Transverse colon (tissue), 4 donors: Measurements from ENCODE around the gene ARHGEF25. TPM values are rescaled to one million over a fixed set of nuclear protein-coding genes. Genes with fewer than 3 reads are reported as not detected.

Experiments used
- DNase-seq: peaks from one replicate; pipeline ENCODE4 v3.0.0-alpha.2; 2019
- H3K27ac ChIP-seq, 4 donors: fragments of 200-600 bp; sonication (generic); 2 replicates each; pipeline ENCODE4 v1.5.1; 2016 to 2018; ENCODE audit warnings: inconsistent platforms in 4 of 4
- H3K27me3 ChIP-seq: fragments of 200-600 bp; sonication (generic); 2 replicates; pipeline ENCODE4 v1.5.1; 2017; ENCODE audit warnings: inconsistent platforms
- H3K36me3 ChIP-seq, 4 donors: fragments of 200-600 bp; sonication (generic); 2 replicates each; pipeline ENCODE4 v1.5.1; 2017 to 2019; ENCODE audit warnings: inconsistent platforms in 4 of 4
- H3K4me1 ChIP-seq, 4 donors: fragments of 200-600 bp; sonication (generic); 2 replicates each; pipeline ENCODE4 v1.5.1; 2017 to 2020; ENCODE audit warnings: inconsistent platforms in 4 of 4
- H3K4me3 ChIP-seq, 4 donors: fragments of 200-600 bp; sonication (generic); 1 replicate in 1 of 4; 2 replicates in 3 of 4; pipeline versions ENCODE4 v1.5.1 to v1.6.1; 2017 to 2019; ENCODE audit warnings: inconsistent platforms in 4 of 4
- H3K9me3 ChIP-seq, 2 donors: fragments of 200-600 bp; sonication (generic); 2 replicates each; pipeline ENCODE4 v1.5.1; 2017 to 2019; ENCODE audit warnings: inconsistent platforms in 2 of 2
- EP300 ChIP-seq: sonication (generic); formaldehyde crosslinking; IDR thresholded peaks from one replicate; pipeline ENCODE4 v1.6.1; 2017; ENCODE audit warnings: antibody characterized with exemption, low read depth
- POLR2A ChIP-seq: fragments of 450-650 bp; IDR thresholded peaks from one replicate; pipeline ENCODE4 v1.6.1; 2016; ENCODE audit warnings: antibody characterized with exemption, mild to moderate bottlenecking, moderate library complexity
- POLR2AphosphoS5 ChIP-seq, 3 donors: sonication (generic); formaldehyde crosslinking; IDR thresholded peaks; one replicate each; pipeline ENCODE4 v1.6.1; 2016; ENCODE audit warnings: antibody characterized with exemption in 3 of 3
- WGBS, 2 donors: methylation state at CpG; one replicate each; pipeline ENCODE4 v1.1.5; 2018; ENCODE audit warnings: low coverage in 1 of 2; 5-methylcytosine and 5-hydroxymethylcytosine counted together
- in situ Hi-C, 4 donors: fragments of 200-750 bp; cut with MboI; loops; one replicate each; pipeline versions ENCODE4 v1.15.0 to v1.15.1; 2017; ENCODE audit warnings: low sequenced_read_pairs in 3 of 4, low pct_ligation_motif_present in 1 of 4, low pct_unique_long_range_greater_than_20kb in 1 of 4
- intact Hi-C: fragments of 100-400 bp; cut with DNase I; formaldehyde crosslinking; loops from one replicate; pipeline ENCODE4 v1.15.1; 2023; ENCODE audit warnings: low total_unique reads
- total RNA-seq, 4 donors: library from RNA; depleted of rRNA; stranded (reverse); fragments of >200 nt; gene quantifications; one replicate each; pipeline ENCODE4 v1.1.0, GENCODE V29; 2016
- TF ChIP-seq, protein P1 (sequence below), 5 experiments: fragments of 200-600 bp in 3 of 5; fragments of 450-650 bp in 2 of 5; sonication (generic) in 3 of 5; IDR thresholded peaks; 1 replicate in 2 of 5; 2 replicates in 3 of 5; pipeline ENCODE4 v1.5.1; 2016 to 2017; ENCODE audit warnings: antibody characterized with exemption in 5 of 5, inconsistent platforms in 3 of 5, mild to moderate bottlenecking in 2 of 5, moderate library complexity in 1 of 5

Gene ARHGEF25
- total RNA-seq, 4 donors from 2014 or later = 6.6 to 35.9 (median 15.3) TPM

DNA sequence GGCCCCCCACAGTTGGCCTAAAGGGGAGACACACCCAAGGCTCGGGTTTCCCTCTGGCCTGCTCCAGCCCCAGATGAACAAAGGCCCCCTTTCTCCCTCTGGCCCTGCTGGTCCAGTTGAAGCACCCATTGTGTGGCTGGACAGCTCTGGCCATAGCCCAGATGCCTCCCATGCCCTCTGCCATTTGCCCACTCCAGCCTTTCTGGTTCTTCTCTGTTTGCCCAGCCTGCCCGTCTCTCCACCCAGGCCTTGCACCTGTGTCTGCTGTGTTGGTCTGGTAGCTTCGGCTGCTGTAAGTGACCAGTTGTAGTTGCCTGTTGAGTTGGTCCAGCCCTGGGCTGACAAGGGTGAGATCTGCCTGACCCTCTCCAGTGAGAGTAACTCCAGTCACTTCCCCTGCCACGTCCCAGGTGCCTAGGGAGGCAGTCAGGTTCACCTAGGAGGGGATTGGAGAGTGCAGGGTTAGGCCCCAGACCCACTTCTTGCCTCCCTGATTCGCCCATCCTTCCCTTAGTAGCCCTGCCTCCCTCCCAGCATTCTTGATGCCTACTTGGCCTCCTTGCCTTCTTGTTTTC, 18.7 kb downstream of the ARHGEF25 start:
- Histone ChIP-seq H3K27me3 (peaks cover 95% of the 10 kb centered on the region), H3K4me3 (no peak overlapping the region), H3K9me3 (no peaks in the 10 kb centered on the region), H3K36me3 (no peaks in the 10 kb centered on the region), H3K4me1 (peaks cover 10 to 26% (median 16%) of the 10 kb centered on the region in 4 donors), H3K27ac (no peak overlapping the region)
- no peak for TF ChIP-seq POLR2AphosphoS5 (IDR thresholded peaks at IDR 0.05)
- no peak for TF ChIP-seq POLR2A
- no peak for TF ChIP-seq EP300
- TF ChIP-seq, protein P1, sequence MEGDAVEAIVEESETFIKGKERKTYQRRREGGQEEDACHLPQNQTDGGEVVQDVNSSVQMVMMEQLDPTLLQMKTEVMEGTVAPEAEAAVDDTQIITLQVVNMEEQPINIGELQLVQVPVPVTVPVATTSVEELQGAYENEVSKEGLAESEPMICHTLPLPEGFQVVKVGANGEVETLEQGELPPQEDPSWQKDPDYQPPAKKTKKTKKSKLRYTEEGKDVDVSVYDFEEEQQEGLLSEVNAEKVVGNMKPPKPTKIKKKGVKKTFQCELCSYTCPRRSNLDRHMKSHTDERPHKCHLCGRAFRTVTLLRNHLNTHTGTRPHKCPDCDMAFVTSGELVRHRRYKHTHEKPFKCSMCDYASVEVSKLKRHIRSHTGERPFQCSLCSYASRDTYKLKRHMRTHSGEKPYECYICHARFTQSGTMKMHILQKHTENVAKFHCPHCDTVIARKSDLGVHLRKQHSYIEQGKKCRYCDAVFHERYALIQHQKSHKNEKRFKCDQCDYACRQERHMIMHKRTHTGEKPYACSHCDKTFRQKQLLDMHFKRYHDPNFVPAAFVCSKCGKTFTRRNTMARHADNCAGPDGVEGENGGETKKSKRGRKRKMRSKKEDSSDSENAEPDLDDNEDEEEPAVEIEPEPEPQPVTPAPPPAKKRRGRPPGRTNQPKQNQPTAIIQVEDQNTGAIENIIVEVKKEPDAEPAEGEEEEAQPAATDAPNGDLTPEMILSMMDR (IDR thresholded peaks at IDR 0.05) = no peak
- in situ Hi-C loops = loop anchor here in 2 of 4 donors (5.0 to 10.0 kb wide), 3 partner anchors 48 to 163 kb away; no protein-coding TSS in a partner anchor
- WGBS, 2 donors = 71% methylated on average over 5 of the region's 5 CpGs; no CpG with 5 or more reads in 1 of the 2 donors
- DNase-seq = no peak
- intact Hi-C loops = no loop called here

DNA sequence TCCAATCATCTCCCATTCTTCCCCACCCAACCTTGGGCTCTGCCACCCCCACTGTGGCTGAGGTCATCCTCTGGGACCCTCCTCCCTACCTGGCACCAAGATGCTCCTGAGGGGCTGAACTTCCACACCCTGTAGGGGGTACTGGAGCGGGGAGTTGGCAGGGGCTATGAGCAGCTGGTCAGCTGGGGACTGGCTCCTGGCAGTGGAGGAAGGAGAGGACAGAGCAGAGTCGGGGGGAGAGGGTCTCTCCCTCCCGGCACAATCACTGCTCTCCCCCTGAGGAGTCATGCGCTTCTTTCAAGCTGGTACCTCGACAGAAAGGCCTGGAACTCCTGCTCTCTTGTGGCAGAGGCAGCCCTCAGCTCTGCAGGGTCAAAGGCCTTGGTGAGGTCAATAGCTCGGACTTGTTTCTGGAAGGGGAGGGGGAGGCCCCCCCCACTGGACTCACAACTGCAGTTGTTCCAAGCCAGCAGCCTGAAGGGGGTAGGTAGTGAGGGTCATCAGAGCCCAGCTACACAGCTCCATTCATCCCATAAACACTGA, 19.7 kb downstream of the ARHGEF25 start:
- no peaks in the 10 kb centered on the region for H3K36me3 ChIP-seq
- in situ Hi-C loops = no loop called here

GRCh38 chr12:57631566-57632072, 20.4 kb downstream of the ARHGEF25 start:
- H3K27me3 ChIP-seq = peaks cover 92% of the 10 kb centered on the region
- intact Hi-C loops (no loop called here), in situ Hi-C loops (no loop called here)
- WGBS, 2 donors = 21% methylated on average over 26 of the region's 26 CpGs; no CpG with 5 or more reads in 1 of the 2 donors
- TF ChIP-seq, protein P1 (IDR thresholded peaks at IDR 0.05) = no peak
- no peak for TF ChIP-seq POLR2A
- no peak for TF ChIP-seq EP300
- TF ChIP-seq POLR2AphosphoS5 (IDR thresholded peaks at IDR 0.05) = no peak
- no peak overlapping the region for H3K27ac ChIP-seq
- H3K9me3 ChIP-seq = no peaks in the 10 kb centered on the region
- peak overlapping the region in 2 of 4 donors; percentile 9 to 62 for H3K4me3 ChIP-seq
- no peak for DNase-seq
- no peaks in the 10 kb centered on the region for H3K36me3 ChIP-seq
- peaks cover 10 to 26% (median 16%) of the 10 kb centered on the region in 4 donors for H3K4me1 ChIP-seq

More for the DNA sequence above, 19.7 kb downstream of the ARHGEF25 start:
- intact Hi-C loops = no loop called here
- TF ChIP-seq, protein P1 (IDR thresholded peaks at IDR 0.05) = no peak
- TF ChIP-seq POLR2AphosphoS5 (IDR thresholded peaks at IDR 0.05) = no peak
- no peak for TF ChIP-seq POLR2A
- TF ChIP-seq EP300 = no peak
- H3K4me1 ChIP-seq = peaks cover 10 to 26% (median 16%) of the 10 kb centered on the region in 4 donors
- DNase-seq = no peak
- no peaks in the 10 kb centered on the region for H3K9me3 ChIP-seq
- H3K27ac ChIP-seq = no peak overlapping the region
- H3K4me3 ChIP-seq = no peak overlapping the region
- WGBS, 2 donors = 60 to 100% methylated on average over 1 to 4 of the region's 6 CpGs
- H3K27me3 ChIP-seq = peaks cover 94% of the 10 kb centered on the region

DNA sequence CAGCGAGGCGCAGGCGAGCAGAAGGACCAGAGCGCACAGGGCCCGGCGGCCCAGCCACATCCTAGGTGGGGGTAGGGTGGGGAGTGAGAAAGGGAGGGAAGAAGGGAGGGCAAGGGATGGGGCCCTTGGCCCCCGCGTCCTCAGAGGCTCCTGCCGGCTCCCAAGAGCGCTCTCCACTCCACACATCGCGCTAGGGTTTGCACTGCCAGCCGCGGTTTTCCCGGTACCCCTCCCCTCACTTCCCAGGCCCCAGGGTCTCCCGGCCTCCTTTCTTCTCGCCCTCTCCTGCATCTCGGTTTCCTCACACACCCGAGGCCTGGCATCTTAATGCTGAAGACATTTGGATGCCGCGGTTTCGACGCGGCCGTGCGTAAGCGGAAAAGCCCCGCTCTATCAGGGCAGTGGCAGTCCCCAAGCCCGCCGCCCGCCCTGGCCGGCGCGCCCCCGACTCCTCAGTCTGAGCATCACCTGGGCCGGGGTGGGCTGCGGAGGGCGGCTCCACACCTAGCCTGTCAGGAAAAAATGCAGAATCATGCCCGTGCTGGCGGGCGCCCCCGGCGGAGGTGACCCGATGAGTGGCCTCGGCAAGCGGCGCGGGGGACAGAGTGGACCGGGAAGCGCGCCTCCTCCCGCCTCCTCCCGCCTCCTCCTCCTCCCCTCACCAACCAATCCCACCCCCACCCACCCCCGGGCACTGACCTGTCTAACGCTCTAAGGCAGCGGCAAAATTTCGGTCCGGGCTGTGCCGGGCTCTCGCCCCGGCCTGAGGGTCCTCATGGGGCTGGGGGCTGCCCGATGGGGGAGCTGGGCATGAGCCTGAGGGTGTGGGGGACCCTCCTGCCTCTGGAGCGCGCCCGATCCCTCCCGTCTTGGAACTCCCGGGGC, 21.1 kb downstream of the ARHGEF25 start:
- Histone ChIP-seq H3K9me3 (no peaks in the 10 kb centered on the region), H3K4me1 (peaks cover 10 to 26% (median 16%) of the 10 kb centered on the region in 4 donors), H3K27ac (no peak overlapping the region), H3K27me3 (peaks cover 91% of the 10 kb centered on the region), H3K36me3 (no peaks in the 10 kb centered on the region), H3K4me3 (peak overlapping the region; percentile 9 to 62 (median 46))
- TF ChIP-seq, protein P1 (IDR thresholded peaks at IDR 0.05) = no peak
- no peak for TF ChIP-seq POLR2A
- no peak for TF ChIP-seq EP300
- TF ChIP-seq POLR2AphosphoS5 (IDR thresholded peaks at IDR 0.05) = no peak
- 4% methylated on average over 54 of the region's 67 CpGs; no CpG with 5 or more reads in 1 of the 2 donors for WGBS, 2 donors
- in situ Hi-C loops (no loop called here), intact Hi-C loops (no loop called here)
- DNase-seq = no peak
